ENCODE data around the gene UBR3.

Gene UBR3

GRCh38 chr2:169961911-169962310 is 134.7 kb downstream of the UBR3 start:
- DNase-seq = no peak

- DNase-seq = no peak
Measured at GRCh38 chr2:169963786-169964185, 136.5 kb downstream of the UBR3 start.

- DNase-seq = no peak
Measured at GRCh38 chr2:169964740-169965139, 137.5 kb downstream of the UBR3 start.

GRCh38 chr2:169965495-169965894 is 138.2 kb downstream of the UBR3 start:
- DNase-seq = no peak

- DNase-seq = no peak
Measured at GRCh38 chr2:169966454-169966853, 139.2 kb downstream of the UBR3 start.

- no peak for DNase-seq
Measured at GRCh38 chr2:169968743-169969142, 141.5 kb downstream of the UBR3 start.

- no peak for DNase-seq
Measured at GRCh38 chr2:169975221-169975620, 148.0 kb downstream of the UBR3 start.

GRCh38 chr2:169976335-169976851 is 149.1 kb downstream of the UBR3 start:
- no peak for DNase-seq

GRCh38 chr2:169977530-169977929 is 150.3 kb downstream of the UBR3 start:
- DNase-seq = no peak

- no peak for DNase-seq
Measured at GRCh38 chr2:169978402-169979017, 151.3 kb downstream of the UBR3 start.

GRCh38 chr2:169979025-169979424 is 151.8 kb downstream of the UBR3 start:
- DNase-seq = no peak

GRCh38 chr2:169980001-169980400 is 152.7 kb downstream of the UBR3 start:
- no peak for DNase-seq

- no peak for DNase-seq
Measured at GRCh38 chr2:169980643-169981042, 153.4 kb downstream of the UBR3 start.

- no peak for DNase-seq
Measured at GRCh38 chr2:169982929-169983328, 155.7 kb downstream of the UBR3 start.

- no peak for DNase-seq
Measured at GRCh38 chr2:169983506-169983905, 156.3 kb downstream of the UBR3 start.

GRCh38 chr2:169984145-169984544 is 156.9 kb downstream of the UBR3 start:
- no peak for DNase-seq

- no peak for DNase-seq
Measured at GRCh38 chr2:169994752-169995151, 167.5 kb downstream of the UBR3 start.

- DNase-seq = no peak
Measured at GRCh38 chr2:169997140-169997887, 170.1 kb downstream of the UBR3 start.

GRCh38 chr2:169999054-169999453 is 171.8 kb downstream of the UBR3 start:
- no peak for DNase-seq

GRCh38 chr2:170002096-170002495 is 174.8 kb downstream of the UBR3 start:
- no peak for DNase-seq

GRCh38 chr2:170005702-170006101 is 178.4 kb downstream of the UBR3 start:
- DNase-seq = no peak

GRCh38 chr2:170006587-170007325 is 179.5 kb downstream of the UBR3 start:
- no peak for DNase-seq

GRCh38 chr2:170009209-170009608 is 182.0 kb downstream of the UBR3 start:
- DNase-seq = no peak

GRCh38 chr2:170012773-170013172 is 185.5 kb downstream of the UBR3 start:
- DNase-seq = no peak

All from CD4-positive, alpha-beta T cell treated with Interleukin-12 subunit alpha and Interleukin-12 subunit beta, for 1 hour (primary cell).